Left forelimb (tissue), 1 donor: ENCODE data around the gene PLEKHM2.

Source experiments
- DNase-seq: peaks from one replicate; pipeline ENCODE4 v3.0.0-alpha.2; 2018; ENCODE audit warnings: low spot score

The PLEKHM2 gene

GRCh38 chr1:15739745-15740144 lies 55.6 kb downstream of the PLEKHM2 start:
- DNase-seq = no peak

- peak; percentile 80 for DNase-seq
Observed at GRCh38 chr1:15740924-15741850, 57.1 kb downstream of the PLEKHM2 start.

GRCh38 chr1:15742339-15742801 lies 58.2 kb downstream of the PLEKHM2 start, which contains the start of gene TMEM82:
TMEM82 (plus strand) TSS chr1:15742499; CDS start chr1:15742560, 61 bp downstream.
- no peak for DNase-seq

- no peak for DNase-seq
Observed at GRCh38 chr1:15744122-15744679, 60.1 kb downstream of the PLEKHM2 start.

GRCh38 chr1:15747378-15747777 lies 63.3 kb downstream of the PLEKHM2 start:
- no peak for DNase-seq

- no peak for DNase-seq
Observed at GRCh38 chr1:15748264-15748663, 64.1 kb downstream of the PLEKHM2 start.

- DNase-seq = no peak
Observed at GRCh38 chr1:15748690-15749398, 64.7 kb downstream of the PLEKHM2 start.

GRCh38 chr1:15749399-15750291 lies 65.5 kb downstream of the PLEKHM2 start:
- no peak for DNase-seq

- DNase-seq = no peak
Observed at GRCh38 chr1:15750924-15751323, 66.8 kb downstream of the PLEKHM2 start.

- DNase-seq = no peak
Observed at GRCh38 chr1:15751717-15752116, 67.6 kb downstream of the PLEKHM2 start.

GRCh38 chr1:15753776-15754175 lies 69.7 kb downstream of the PLEKHM2 start:
- DNase-seq = no peak

- DNase-seq = no peak
Observed at GRCh38 chr1:15755021-15755645, 71.0 kb downstream of the PLEKHM2 start.

GRCh38 chr1:15755646-15756040 lies 71.5 kb downstream of the PLEKHM2 start:
- DNase-seq = no peak

- no peak for DNase-seq
Observed at GRCh38 chr1:15756143-15757015, 72.3 kb downstream of the PLEKHM2 start.

- no peak for DNase-seq
Observed at GRCh38 chr1:15757016-15757543, 73.0 kb downstream of the PLEKHM2 start.

GRCh38 chr1:15757575-15758342 lies 73.6 kb downstream of the PLEKHM2 start:
- DNase-seq = no peak

GRCh38 chr1:15758343-15758931 lies 74.3 kb downstream of the PLEKHM2 start, which contains the start of gene FBLIM1:
FBLIM1 (plus strand) TSS chr1:15758795; CDS start chr1:15764984, 6,189 bp downstream.
- DNase-seq = no peak

GRCh38 chr1:15758953-15759661 lies 75.0 kb downstream of the PLEKHM2 start:
- no peak for DNase-seq
